Daoy (cell line): Measurements from ENCODE around the gene ERFE. TPM values are rescaled to one million over a fixed set of nuclear protein-coding genes. Genes with fewer than 3 reads are reported as not detected.

Experiments used
- DNase-seq: peaks from one replicate; pipeline ENCODE4 v3.0.0-alpha.2; 2015; ENCODE audit warnings: low read depth
- total RNA-seq: library from RNA; depleted of rRNA; stranded (reverse); fragments of >200 nt; shearing (Covaris generic); gene quantifications from 2 replicates; pipeline ENCODE4 v1.2.3, GENCODE V29; 2014; rRNA removed

ERFE gene
- total RNA-seq, 1 experiment from 2014 or later = 6.8 TPM

- DNase-seq = no peak
Observed at GRCh38 chr2:238203973-238204683, 45.4 kb downstream of the ERFE start.

GRCh38 chr2:238207006-238207405 is 48.2 kb downstream of the ERFE start:
- DNase-seq = no peak

- DNase-seq = no peak
Observed at GRCh38 chr2:238216651-238217184, 57.9 kb downstream of the ERFE start.

Other genes with a start within 250 kb of the ERFE start
- 73.9 and 87.1 TPM in 2 replicates for gene UBE2F, start 192.0 kb upstream of the ERFE start, total RNA-seq
- gene SCLY, start 98.0 kb upstream of the ERFE start, total RNA-seq = 19.1 and 29.7 TPM in 2 replicates
- 0.40 and 0.54 TPM in 2 replicates for gene ESPNL, start 58.6 kb upstream of the ERFE start, total RNA-seq
- 0.17 TPM in 1 of 2 replicates, not detected in the other for gene KLHL30, start 20.3 kb upstream of the ERFE start, total RNA-seq
- gene ILKAP, start 44.7 kb downstream of the ERFE start, total RNA-seq = 27.9 and 29.5 TPM in 2 replicates
- gene HES6, start 81.1 kb downstream of the ERFE start, total RNA-seq = 9.8 and 13.1 TPM in 2 replicates
- gene PER2, start 129.6 kb downstream of the ERFE start, total RNA-seq = 1.7 and 3.3 TPM in 2 replicates
- gene TRAF3IP1, start 161.5 kb downstream of the ERFE start, total RNA-seq = 4.1 and 7.0 TPM in 2 replicates